PC-9 (cell line): ENCODE measurements around the gene NBDY.

Experiments
- CTCF ChIP-seq: fragments of 200-600 bp; sonication (generic); conservative IDR thresholded peaks from 2 replicates; pipeline ENCODE4 v1.6.1; 2017; ENCODE audit warnings: mixed run types, antibody characterized with exemption, mild to moderate bottlenecking, moderate library complexity
- EZH2 ChIP-seq: fragments of 200-600 bp; sonication (generic); IDR thresholded peaks from 2 replicates; pipeline ENCODE4 v1.8.0; 2017; ENCODE audit warnings: antibody characterized with exemption, low read depth

- no peak for TF ChIP-seq CTCF
- no peak for TF ChIP-seq EZH2
Observed at GRCh38 chrX:56764975-56765791, 36.1 kb downstream of the NBDY start.
